WTC11 (cell line): ENCODE results near the gene CRACR2B. TPM values are rescaled to one million over a fixed set of nuclear protein-coding genes. Genes with fewer than 3 reads are reported as not detected.

ENCODE experiments used
- ATAC-seq: fragments of 200-7000 bp; cut with Tn5 transposase; 2 replicates; pipeline ENCODE4 v1.10.0; 2021; ENCODE audit warnings: mild to moderate bottlenecking, moderate library complexity
- CTCF ChIA-PET: fragments of 300-600 bp; sonication (Branson Sonifier 250); formaldehyde crosslinking; loops from one replicate; lab custom pipeline; 2021; ENCODE audit warnings: antibody characterized with exemption; lab: Charles Lee
- POLR2A ChIA-PET: fragments of 350-600 bp; sonication (Branson Sonifier 250); formaldehyde crosslinking; loops from one replicate; lab custom pipeline; 2021; ENCODE audit warnings: antibody characterized with exemption; lab: Charles Lee
- DNase-seq: peaks from one replicate; pipeline ENCODE4 v3.0.0; 2021; ENCODE audit warnings: low spot score
- H3K27ac Mint-ChIP-seq: 2 replicates; pipeline ENCODE4 v1.8.0; 2021; ENCODE audit warnings: mixed read lengths
- H3K27me3 Mint-ChIP-seq: 2 replicates; pipeline ENCODE4 v1.8.0; 2021; ENCODE audit warnings: low read depth, mild to moderate bottlenecking, moderate library complexity, mixed read lengths
- H3K36me3 Mint-ChIP-seq: 2 replicates; pipeline ENCODE4 v1.8.0; 2021; ENCODE audit warnings: mixed read lengths
- H3K4me1 Mint-ChIP-seq: 2 replicates; pipeline ENCODE4 v1.8.0; 2022; ENCODE audit warnings: mixed read lengths
- H3K4me3 Mint-ChIP-seq: 2 replicates; pipeline ENCODE4 v1.8.0; 2021; ENCODE audit warnings: mild to moderate bottlenecking, moderate library complexity, mixed read lengths
- H3K9me3 Mint-ChIP-seq: 2 replicates; pipeline ENCODE4 v1.8.0; 2021; ENCODE audit warnings: mixed read lengths
- IRF2 ChIP-seq: sonication (generic); formaldehyde crosslinking; IDR thresholded peaks from 2 replicates; pipeline ENCODE4 v1.8.0; 2022; ENCODE audit warnings: low read depth, missing genetic modification reagents, borderline replicate concordance
- KAT7 ChIP-seq: sonication (generic); formaldehyde crosslinking; IDR thresholded peaks from 2 replicates; pipeline ENCODE4 v1.8.1; 2023; ENCODE audit warnings: missing genetic modification reagents, mild to moderate bottlenecking, borderline replicate concordance
- MYBL2 ChIP-seq: sonication (generic); formaldehyde crosslinking; IDR thresholded peaks from 2 replicates; pipeline ENCODE4 v1.8.1; 2023; ENCODE audit warnings: mild to moderate bottlenecking, moderate library complexity, missing genetic modification reagents
- NFYB ChIP-seq: sonication (generic); formaldehyde crosslinking; conservative IDR thresholded peaks from 2 replicates; pipeline ENCODE4 v1.8.0; 2022; ENCODE audit warnings: low read depth, missing genetic modification reagents
- NR1H2 ChIP-seq: sonication (generic); formaldehyde crosslinking; IDR thresholded peaks from 2 replicates; pipeline ENCODE4 v1.9.0; 2021; ENCODE audit warnings: mild to moderate bottlenecking, moderate library complexity, missing genetic modification reagents
- SMAD3 ChIP-seq: sonication (generic); formaldehyde crosslinking; IDR thresholded peaks from 2 replicates; pipeline ENCODE4 v1.8.0; 2022; ENCODE audit warnings: missing genetic modification reagents, mild to moderate bottlenecking, borderline replicate concordance
- SMAD4 ChIP-seq: sonication (generic); formaldehyde crosslinking; IDR thresholded peaks from 2 replicates; pipeline ENCODE4 v1.8.0; 2022; ENCODE audit warnings: mild to moderate bottlenecking, missing genetic modification reagents
- ZNF423 ChIP-seq: fragments of 250-450 bp; sonication (Bioruptor Pico); IDR thresholded peaks from 2 replicates; pipeline ENCODE4 v2.1.2; 2022; ENCODE audit warnings: mild to moderate bottlenecking, moderate library complexity
- total RNA-seq: library from RNA; stranded (reverse); gene quantifications from 3 replicates; pipeline ENCODE4 v1.2.3, GENCODE V29; 2021
- TF ChIP-seq, protein P1 (sequence below): sonication (generic); formaldehyde crosslinking; IDR thresholded peaks from 2 replicates; pipeline ENCODE4 v1.8.1; 2023; ENCODE audit warnings: mild to moderate bottlenecking, missing genetic modification reagents, moderate library complexity
- TF ChIP-seq, protein P2 (sequence below): sonication (generic); formaldehyde crosslinking; IDR thresholded peaks from 2 replicates; pipeline ENCODE4 v1.8.0; 2022; ENCODE audit warnings: mild to moderate bottlenecking, missing genetic modification reagents
- TF ChIP-seq, protein P3 (sequence below): fragments of 250-450 bp; sonication (Bioruptor Pico); IDR thresholded peaks from 2 replicates; pipeline ENCODE4 v1.8.0; 2021; ENCODE audit warnings: mild to moderate bottlenecking
- TF ChIP-seq, protein P4 (sequence below): fragments of 250-450 bp; sonication (Bioruptor Pico); IDR thresholded peaks from 2 replicates; pipeline ENCODE4 v1.9.0; 2021; ENCODE audit warnings: mild to moderate bottlenecking
- TF ChIP-seq, protein P5 (sequence below): fragments of 250-450 bp; sonication (Bioruptor Pico); IDR thresholded peaks from 2 replicates; pipeline ENCODE4 v1.9.0; 2021; ENCODE audit warnings: moderate library complexity, mild to moderate bottlenecking, inconsistent platforms, borderline replicate concordance
- TF ChIP-seq, protein P6 (sequence below): sonication (generic); formaldehyde crosslinking; IDR thresholded peaks from 2 replicates; pipeline ENCODE4 v1.8.1; 2023; ENCODE audit warnings: mild to moderate bottlenecking, missing genetic modification reagents
- TF ChIP-seq, protein P7 (sequence below): sonication (generic); formaldehyde crosslinking; IDR thresholded peaks from 2 replicates; pipeline ENCODE4 v1.8.0; 2022; ENCODE audit warnings: missing genetic modification reagents
- TF ChIP-seq, protein P8 (sequence below): sonication (generic); formaldehyde crosslinking; IDR thresholded peaks from 2 replicates; pipeline ENCODE4 v1.8.1; 2023; ENCODE audit warnings: mild to moderate bottlenecking, missing genetic modification reagents, moderate library complexity

The CRACR2B gene
- total RNA-seq, 1 experiment from 2014 or later, result 46.5 TPM

DNA sequence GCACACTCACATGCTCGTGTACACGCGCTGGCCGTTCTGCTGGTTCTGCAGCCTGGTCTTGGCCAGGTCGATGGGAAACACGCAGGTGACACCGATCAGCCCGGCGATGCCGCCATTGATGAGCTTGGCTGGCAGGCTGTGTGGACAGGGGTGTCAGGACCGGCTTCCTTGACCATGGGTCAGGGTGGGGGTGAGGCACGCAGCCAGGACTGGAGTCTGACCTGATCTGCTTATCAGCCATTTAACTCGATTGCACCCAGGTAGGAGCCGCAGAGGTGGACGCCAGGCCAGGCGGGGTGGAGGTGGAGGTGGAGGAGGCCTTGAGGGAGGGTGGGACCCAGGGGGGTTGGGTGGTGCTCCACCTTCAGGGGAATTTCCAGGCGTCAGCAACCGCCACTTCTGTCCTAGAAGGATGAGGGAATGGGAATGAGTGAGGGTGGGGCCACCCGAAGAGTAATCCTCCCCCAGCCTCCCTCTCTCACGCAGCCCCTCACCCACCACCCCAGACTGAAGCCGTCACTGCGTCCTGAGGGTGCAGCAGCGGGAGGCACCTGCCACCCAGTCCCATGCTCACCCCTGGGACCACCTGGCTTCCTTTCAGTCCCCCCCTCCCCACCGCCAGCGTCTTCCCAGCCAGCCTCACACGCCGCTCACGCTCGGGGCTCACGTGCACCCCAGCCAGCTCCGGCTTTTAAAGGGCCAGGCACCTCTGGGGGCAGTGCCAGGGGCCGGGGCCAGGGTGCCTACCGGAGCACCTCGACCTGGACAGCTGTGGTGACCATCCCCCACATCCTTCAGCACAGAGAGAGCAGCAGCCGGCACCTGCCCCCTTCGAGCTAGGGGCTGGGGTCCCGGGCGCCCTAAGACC lies 32.7 kb upstream of the CRACR2B start:
- peaks cover 20% of the 10 kb centered on the region for H3K4me1 Mint-ChIP-seq
- TF ChIP-seq NR1H2 (CRISPR knock-in tag), result no peak
- no peak for TF ChIP-seq KAT7 (CRISPR knock-in tag)
- TF ChIP-seq, all 79 proteins: peak for 0
- Mint-ChIP-seq H3K27ac (no peak overlapping the region), H3K36me3 (no peaks in the 10 kb centered on the region), H3K4me3 (no peak overlapping the region), H3K9me3 (no peaks in the 10 kb centered on the region), H3K27me3 (no peaks in the 10 kb centered on the region)
- DNase-seq, result no peak
- ChIA-PET CTCF (interaction anchor here (0.9 to 1.3 kb wide), 2 partner anchors 9 to 12 kb away, joined by 5 to 7 read pairs; no protein-coding TSS in a partner anchor), POLR2A (interaction anchor here (0.5 kb wide), 2 partner anchors 52 to 100 kb away, joined by 5 read pairs; partner anchors contain the start of gene TMEM80)
- ATAC-seq, result no peak

DNA sequence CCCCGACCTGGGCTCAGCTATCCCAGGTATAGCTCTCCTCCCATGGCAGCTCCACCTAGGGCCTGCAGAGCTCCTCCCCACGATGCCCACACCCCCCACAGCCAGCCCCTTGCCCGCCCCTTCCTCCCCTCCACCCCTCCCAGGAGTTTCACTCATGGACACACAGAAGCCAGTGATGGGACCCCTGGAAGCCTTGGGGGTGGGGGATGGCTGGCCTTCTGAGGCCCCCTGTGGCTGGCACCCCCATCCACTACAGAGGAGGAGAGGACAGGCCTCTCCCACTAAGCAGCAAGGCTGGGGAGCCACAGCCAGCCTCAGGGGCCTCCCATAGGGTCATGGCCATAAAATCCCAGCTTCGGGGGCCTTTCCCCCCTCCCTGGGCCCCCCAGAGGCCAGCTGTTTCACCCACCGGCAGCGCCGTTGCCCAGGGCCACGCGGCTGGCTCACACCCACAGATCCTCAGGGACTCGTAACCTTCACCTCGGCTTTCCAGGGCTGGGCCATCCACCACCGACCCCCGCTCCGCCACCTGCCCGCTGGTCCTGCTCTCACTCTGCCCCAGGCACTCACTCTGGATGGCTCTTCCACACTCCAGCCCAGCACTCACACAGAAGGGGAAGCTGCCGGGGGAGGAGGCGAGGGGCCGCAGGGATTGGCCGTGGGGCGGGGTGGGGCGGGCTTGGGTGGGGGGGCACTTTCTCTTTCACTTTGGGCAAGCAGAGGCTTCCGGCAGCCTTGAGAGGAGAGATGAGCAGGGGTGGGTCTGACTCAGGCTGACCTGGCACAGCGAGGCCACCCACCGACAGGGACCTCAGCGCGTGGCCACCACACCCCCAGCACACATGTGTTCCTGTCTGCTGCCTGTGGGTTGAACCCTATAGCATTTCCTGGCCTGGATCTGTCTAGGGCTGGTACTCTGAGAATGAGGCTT lies 31.8 kb upstream of the CRACR2B start:
- no peak overlapping the region for H3K4me3 Mint-ChIP-seq
- ChIA-PET POLR2A (interaction anchor here (0.5 to 1.7 kb wide), 4 partner anchors 12 to 100 kb away, joined by 4 to 8 read pairs (median 5); partner anchors contain the start of genes RPLP2 and TMEM80), CTCF (interaction anchor here (0.9 to 2.1 kb wide), 3 partner anchors 8 to 12 kb away, joined by 5 to 13 read pairs (median 7); no protein-coding TSS in a partner anchor)
- no peak for TF ChIP-seq MYBL2 (CRISPR knock-in tag)
- TF ChIP-seq, protein P1, sequence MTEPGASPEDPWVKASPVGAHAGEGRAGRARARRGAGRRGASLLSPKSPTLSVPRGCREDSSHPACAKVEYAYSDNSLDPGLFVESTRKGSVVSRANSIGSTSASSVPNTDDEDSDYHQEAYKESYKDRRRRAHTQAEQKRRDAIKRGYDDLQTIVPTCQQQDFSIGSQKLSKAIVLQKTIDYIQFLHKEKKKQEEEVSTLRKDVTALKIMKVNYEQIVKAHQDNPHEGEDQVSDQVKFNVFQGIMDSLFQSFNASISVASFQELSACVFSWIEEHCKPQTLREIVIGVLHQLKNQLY (CRISPR knock-in tag), result no peak
- TF ChIP-seq SMAD3, result no peak
- TF ChIP-seq, protein P2, sequence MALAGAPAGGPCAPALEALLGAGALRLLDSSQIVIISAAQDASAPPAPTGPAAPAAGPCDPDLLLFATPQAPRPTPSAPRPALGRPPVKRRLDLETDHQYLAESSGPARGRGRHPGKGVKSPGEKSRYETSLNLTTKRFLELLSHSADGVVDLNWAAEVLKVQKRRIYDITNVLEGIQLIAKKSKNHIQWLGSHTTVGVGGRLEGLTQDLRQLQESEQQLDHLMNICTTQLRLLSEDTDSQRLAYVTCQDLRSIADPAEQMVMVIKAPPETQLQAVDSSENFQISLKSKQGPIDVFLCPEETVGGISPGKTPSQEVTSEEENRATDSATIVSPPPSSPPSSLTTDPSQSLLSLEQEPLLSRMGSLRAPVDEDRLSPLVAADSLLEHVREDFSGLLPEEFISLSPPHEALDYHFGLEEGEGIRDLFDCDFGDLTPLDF (CRISPR knock-in tag), result no peak
- TF ChIP-seq, protein P3, sequence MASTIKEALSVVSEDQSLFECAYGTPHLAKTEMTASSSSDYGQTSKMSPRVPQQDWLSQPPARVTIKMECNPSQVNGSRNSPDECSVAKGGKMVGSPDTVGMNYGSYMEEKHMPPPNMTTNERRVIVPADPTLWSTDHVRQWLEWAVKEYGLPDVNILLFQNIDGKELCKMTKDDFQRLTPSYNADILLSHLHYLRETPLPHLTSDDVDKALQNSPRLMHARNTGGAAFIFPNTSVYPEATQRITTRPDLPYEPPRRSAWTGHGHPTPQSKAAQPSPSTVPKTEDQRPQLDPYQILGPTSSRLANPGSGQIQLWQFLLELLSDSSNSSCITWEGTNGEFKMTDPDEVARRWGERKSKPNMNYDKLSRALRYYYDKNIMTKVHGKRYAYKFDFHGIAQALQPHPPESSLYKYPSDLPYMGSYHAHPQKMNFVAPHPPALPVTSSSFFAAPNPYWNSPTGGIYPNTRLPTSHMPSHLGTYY (CRISPR knock-in tag), result no peak
- TF ChIP-seq, protein P4, sequence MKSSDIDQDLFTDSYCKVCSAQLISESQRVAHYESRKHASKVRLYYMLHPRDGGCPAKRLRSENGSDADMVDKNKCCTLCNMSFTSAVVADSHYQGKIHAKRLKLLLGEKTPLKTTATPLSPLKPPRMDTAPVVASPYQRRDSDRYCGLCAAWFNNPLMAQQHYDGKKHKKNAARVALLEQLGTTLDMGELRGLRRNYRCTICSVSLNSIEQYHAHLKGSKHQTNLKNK (CRISPR knock-in tag), result no peak
- TF ChIP-seq NFYB (CRISPR knock-in tag), result no peak
- no peak for TF ChIP-seq SMAD4 (CRISPR knock-in tag)
- TF ChIP-seq, protein P5, sequence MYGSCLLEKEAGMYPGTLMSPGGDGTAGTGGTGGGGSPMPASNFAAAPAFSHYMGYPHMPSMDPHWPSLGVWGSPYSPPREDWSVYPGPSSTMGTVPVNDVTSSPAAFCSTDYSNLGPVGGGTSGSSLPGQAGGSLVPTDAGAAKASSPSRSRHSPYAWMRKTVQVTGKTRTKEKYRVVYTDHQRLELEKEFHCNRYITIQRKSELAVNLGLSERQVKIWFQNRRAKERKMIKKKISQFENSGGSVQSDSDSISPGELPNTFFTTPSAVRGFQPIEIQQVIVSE (CRISPR knock-in tag), result no peak
- TF ChIP-seq, protein P6, sequence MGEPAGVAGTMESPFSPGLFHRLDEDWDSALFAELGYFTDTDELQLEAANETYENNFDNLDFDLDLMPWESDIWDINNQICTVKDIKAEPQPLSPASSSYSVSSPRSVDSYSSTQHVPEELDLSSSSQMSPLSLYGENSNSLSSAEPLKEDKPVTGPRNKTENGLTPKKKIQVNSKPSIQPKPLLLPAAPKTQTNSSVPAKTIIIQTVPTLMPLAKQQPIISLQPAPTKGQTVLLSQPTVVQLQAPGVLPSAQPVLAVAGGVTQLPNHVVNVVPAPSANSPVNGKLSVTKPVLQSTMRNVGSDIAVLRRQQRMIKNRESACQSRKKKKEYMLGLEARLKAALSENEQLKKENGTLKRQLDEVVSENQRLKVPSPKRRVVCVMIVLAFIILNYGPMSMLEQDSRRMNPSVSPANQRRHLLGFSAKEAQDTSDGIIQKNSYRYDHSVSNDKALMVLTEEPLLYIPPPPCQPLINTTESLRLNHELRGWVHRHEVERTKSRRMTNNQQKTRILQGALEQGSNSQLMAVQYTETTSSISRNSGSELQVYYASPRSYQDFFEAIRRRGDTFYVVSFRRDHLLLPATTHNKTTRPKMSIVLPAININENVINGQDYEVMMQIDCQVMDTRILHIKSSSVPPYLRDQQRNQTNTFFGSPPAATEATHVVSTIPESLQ (CRISPR knock-in tag), result no peak
- TF ChIP-seq IRF2 (CRISPR knock-in tag), result no peak
- TF ChIP-seq, protein P7, sequence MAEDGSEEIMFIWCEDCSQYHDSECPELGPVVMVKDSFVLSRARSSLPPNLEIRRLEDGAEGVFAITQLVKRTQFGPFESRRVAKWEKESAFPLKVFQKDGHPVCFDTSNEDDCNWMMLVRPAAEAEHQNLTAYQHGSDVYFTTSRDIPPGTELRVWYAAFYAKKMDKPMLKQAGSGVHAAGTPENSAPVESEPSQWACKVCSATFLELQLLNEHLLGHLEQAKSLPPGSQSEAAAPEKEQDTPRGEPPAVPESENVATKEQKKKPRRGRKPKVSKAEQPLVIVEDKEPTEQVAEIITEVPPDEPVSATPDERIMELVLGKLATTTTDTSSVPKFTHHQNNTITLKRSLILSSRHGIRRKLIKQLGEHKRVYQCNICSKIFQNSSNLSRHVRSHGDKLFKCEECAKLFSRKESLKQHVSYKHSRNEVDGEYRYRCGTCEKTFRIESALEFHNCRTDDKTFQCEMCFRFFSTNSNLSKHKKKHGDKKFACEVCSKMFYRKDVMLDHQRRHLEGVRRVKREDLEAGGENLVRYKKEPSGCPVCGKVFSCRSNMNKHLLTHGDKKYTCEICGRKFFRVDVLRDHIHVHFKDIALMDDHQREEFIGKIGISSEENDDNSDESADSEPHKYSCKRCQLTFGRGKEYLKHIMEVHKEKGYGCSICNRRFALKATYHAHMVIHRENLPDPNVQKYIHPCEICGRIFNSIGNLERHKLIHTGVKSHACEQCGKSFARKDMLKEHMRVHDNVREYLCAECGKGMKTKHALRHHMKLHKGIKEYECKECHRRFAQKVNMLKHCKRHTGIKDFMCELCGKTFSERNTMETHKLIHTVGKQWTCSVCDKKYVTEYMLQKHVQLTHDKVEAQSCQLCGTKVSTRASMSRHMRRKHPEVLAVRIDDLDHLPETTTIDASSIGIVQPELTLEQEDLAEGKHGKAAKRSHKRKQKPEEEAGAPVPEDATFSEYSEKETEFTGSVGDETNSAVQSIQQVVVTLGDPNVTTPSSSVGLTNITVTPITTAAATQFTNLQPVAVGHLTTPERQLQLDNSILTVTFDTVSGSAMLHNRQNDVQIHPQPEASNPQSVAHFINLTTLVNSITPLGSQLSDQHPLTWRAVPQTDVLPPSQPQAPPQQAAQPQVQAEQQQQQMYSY, result no peak
- TF ChIP-seq NR1H2 (CRISPR knock-in tag), result no peak
- no peak for TF ChIP-seq ZNF423
- TF ChIP-seq, protein P8, sequence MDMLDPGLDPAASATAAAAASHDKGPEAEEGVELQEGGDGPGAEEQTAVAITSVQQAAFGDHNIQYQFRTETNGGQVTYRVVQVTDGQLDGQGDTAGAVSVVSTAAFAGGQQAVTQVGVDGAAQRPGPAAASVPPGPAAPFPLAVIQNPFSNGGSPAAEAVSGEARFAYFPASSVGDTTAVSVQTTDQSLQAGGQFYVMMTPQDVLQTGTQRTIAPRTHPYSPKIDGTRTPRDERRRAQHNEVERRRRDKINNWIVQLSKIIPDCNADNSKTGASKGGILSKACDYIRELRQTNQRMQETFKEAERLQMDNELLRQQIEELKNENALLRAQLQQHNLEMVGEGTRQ, result no peak

More for the DNA sequence above, 31.8 kb upstream of the CRACR2B start:
- ATAC-seq (peak; percentile 2; the same call in 1 of the 2 replicates), DNase-seq (no peak)
- no peaks in the 10 kb centered on the region for H3K9me3 Mint-ChIP-seq
- no peak overlapping the region for H3K27ac Mint-ChIP-seq
- peaks cover 16% of the 10 kb centered on the region for H3K4me1 Mint-ChIP-seq
- H3K36me3 Mint-ChIP-seq, result no peaks in the 10 kb centered on the region
- no peaks in the 10 kb centered on the region for H3K27me3 Mint-ChIP-seq
